SJSA1 (cell line): ENCODE results near the gene UCN. TPM values are rescaled to one million over a fixed set of nuclear protein-coding genes. Genes with fewer than 3 reads are reported as not detected.
A peak's percentile ranks its signal among the peaks of the same experiment; 100 is the strongest.
"Not testable (repeated sequence)": the region's sequence is repeated elsewhere in the genome, so short reads cannot be mapped to it uniquely, and the experiment has no call there.

ENCODE experiments used
- DNase-seq, 2 experiments: peaks; one replicate each; pipeline ENCODE4 v3.0.0-alpha.2; 2015 to 2020; ENCODE audit warnings: low spot score in 2 of 2, low read depth in 1 of 2
- H3K27ac ChIP-seq: fragments of 250-450 bp; sonication (Bioruptor Pico); 2 replicates; pipeline ENCODE4 v1.5.1; 2020; ENCODE audit warnings: mild to moderate bottlenecking, moderate library complexity
- H3K27me3 ChIP-seq: fragments of 250-450 bp; sonication (Bioruptor Pico); replicated peaks from 2 replicates; pipeline ENCODE4 v1.5.1; 2020; ENCODE audit warnings: mild to moderate bottlenecking, moderate library complexity
- H3K36me3 ChIP-seq: fragments of 250-450 bp; sonication (Bioruptor Pico); 2 replicates; pipeline ENCODE4 v1.5.1; 2020; ENCODE audit warnings: mild to moderate bottlenecking
- H3K4me1 ChIP-seq: fragments of 250-450 bp; sonication (Bioruptor Pico); replicated peaks from 2 replicates; pipeline ENCODE4 v1.6.1; 2021; ENCODE audit warnings: mild to moderate bottlenecking
- H3K4me3 ChIP-seq: fragments of 250-450 bp; sonication (Bioruptor Pico); 2 replicates; pipeline ENCODE4 v1.5.1; 2020; ENCODE audit warnings: mild to moderate bottlenecking
- H3K9me3 ChIP-seq: fragments of 250-450 bp; sonication (Bioruptor Pico); replicated peaks from 2 replicates; pipeline ENCODE4 v1.5.1; 2020; ENCODE audit warnings: mild to moderate bottlenecking
- total RNA-seq: library from RNA; depleted of rRNA; stranded (reverse); fragments of >200 nt; shearing (Covaris generic); gene quantifications from 2 replicates; pipeline ENCODE4 v1.2.3, GENCODE V29; 2014

The UCN gene
- total RNA-seq, 1 experiment from 2014 or later, result 0.21 TPM

GRCh38 chr2:27323596-27324285, 15.5 kb upstream of the UCN start:
- H3K27me3 ChIP-seq, result no peaks in the 10 kb centered on the region
- no peak for DNase-seq

GRCh38 chr2:27322766-27323595, 14.7 kb upstream of the UCN start, which contains the start of gene MPV17:
Gene MPV17, minus strand, starts transcription at chr2:27323097. Its CDS starts 580 bp downstream, at chr2:27322517.
- peak within 1 kb of the TSS; percentile 64 for H3K4me3 ChIP-seq
- no peaks in the 10 kb centered on the region for H3K9me3 ChIP-seq
- H3K36me3 ChIP-seq, result peaks cover 25% of the 10 kb centered on the region
- DNase-seq, result peak; percentile 88 to 93
- peaks cover 28% of the 10 kb centered on the region for H3K4me1 ChIP-seq
- no peaks in the 10 kb centered on the region for H3K27me3 ChIP-seq
- peak within 1 kb of the TSS; percentile 95 for H3K27ac ChIP-seq

More at GRCh38 chr2:27323596-27324285, 15.5 kb upstream of the UCN start:
- Histone ChIP-seq H3K36me3 (peaks cover 33% of the 10 kb centered on the region), H3K9me3 (no peaks in the 10 kb centered on the region), H3K27ac (peak overlapping the region; percentile 95), H3K4me3 (peak overlapping the region; percentile 64), H3K4me1 (peaks cover 28% of the 10 kb centered on the region)

DNA sequence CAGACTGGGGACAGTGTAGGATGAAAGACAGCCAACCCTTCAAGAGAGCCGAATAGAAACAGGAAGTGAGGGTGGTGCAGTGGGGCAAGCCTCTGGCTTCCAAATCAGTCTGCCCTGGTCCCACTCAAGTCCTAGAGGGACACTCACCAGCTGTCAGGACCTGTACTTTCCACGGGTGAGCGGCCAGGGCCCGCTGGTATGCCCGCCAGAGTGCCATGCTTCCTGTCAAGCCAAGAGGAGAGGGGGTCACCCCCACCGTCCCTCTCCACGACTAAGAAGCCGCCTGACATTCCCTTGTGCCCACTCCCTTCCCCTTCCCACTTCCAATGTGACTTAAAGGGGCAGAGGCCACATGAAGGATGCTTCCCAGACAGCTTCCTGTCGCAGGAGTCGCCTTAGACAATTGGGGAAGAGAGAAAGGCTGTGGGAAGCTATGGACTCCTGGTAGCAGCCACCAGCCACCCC, 14.1 kb upstream of the UCN start:
- Histone ChIP-seq H3K9me3 (no peaks in the 10 kb centered on the region), H3K27ac (peak overlapping the region; percentile 95), H3K27me3 (no peaks in the 10 kb centered on the region), H3K4me1 (peaks cover 28% of the 10 kb centered on the region), H3K36me3 (peaks cover 26% of the 10 kb centered on the region), H3K4me3 (peak overlapping the region; percentile 64)
- no peak for DNase-seq

DNA sequence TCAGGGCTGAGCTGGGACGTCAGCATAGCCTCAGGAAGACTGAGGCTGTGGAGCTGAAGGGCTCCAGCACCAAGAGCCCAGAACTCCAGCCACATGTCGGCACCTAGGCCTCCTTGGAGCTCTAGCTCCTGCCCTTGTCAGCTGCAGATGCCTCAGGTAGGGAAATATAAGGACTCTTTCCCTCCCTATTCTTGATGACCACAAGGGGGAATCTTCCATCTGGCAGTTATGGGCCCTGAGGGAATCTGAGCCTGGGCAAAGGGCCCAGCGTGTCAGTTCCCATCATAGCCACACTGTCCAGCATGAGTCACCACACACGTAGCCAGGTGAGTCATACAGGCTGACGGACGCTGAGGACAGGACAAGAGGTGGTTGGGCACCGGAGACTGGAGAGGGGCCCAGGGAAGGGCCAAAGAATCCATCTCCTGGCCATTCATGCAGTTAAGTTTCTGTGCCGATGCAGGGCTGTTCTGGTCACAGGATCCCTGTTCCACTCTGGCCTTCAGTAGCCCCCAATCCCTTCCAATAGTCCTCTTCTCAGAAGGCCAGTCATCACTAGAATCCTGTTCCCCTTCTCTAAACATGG, 12.8 kb upstream of the UCN start:
- peak; percentile 91 to 96 for DNase-seq
- Histone ChIP-seq H3K27me3 (no peaks in the 10 kb centered on the region), H3K4me1 (peaks cover 28% of the 10 kb centered on the region), H3K36me3 (peaks cover 20% of the 10 kb centered on the region), H3K4me3 (no peak overlapping the region), H3K9me3 (no peaks in the 10 kb centered on the region), H3K27ac (peak overlapping the region; percentile 95)

- DNase-seq, H3K4me3 ChIP-seq, H3K27me3 ChIP-seq, H3K9me3 ChIP-seq, H3K27ac ChIP-seq: not testable (repeated sequence)
- Histone ChIP-seq H3K4me1 (peaks cover 28% of the 10 kb centered on the region), H3K36me3 (peaks cover 15% of the 10 kb centered on the region)
Measured at GRCh38 chr2:27319839-27320238, 11.6 kb upstream of the UCN start.

DNA sequence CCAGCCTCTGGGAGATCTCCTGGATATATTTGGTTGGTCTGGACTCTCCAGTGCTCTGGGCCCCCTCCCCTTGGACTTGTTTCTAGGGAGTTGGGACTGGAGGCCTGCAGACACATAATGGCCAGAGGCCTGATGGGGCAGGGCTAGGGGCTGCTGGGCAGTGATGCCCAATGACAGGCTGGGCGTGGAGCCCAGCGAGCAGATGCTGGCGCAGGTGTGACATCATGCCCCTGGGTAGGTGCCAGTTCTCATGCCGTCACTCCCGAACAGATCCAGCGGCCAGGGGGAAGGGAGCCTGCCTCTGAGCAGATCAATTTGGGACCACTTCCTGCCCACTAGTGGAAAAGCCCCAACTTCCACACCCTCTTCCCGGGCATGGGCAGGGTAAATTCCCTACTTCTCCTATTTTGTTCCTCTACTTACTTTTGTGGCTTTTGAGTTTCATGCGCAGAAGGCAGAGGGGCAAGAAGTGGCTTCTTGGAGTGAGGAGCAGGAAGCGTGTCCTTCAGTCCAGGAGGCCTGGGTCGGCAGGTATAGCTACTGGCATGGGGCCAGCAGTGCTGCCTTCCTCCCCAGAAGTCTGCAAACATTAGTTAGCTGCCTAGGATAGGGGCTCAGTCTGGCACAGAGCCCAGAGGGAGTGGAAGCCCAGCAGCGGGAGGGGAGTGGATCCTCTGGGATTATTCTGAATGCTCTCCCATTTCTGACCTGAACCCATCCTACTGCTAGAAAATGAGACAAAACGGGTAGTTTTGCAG, 8.6 kb upstream of the UCN start:
- no peaks in the 10 kb centered on the region for H3K9me3 ChIP-seq
- H3K4me3 ChIP-seq, result no peak overlapping the region
- H3K36me3 ChIP-seq, result peaks cover 14% of the 10 kb centered on the region
- no peak overlapping the region for H3K27ac ChIP-seq
- no peak for DNase-seq
- peaks cover 13% of the 10 kb centered on the region for H3K4me1 ChIP-seq
- no peaks in the 10 kb centered on the region for H3K27me3 ChIP-seq

GRCh38 chr2:27315122-27315521, 6.9 kb upstream of the UCN start:
- Histone ChIP-seq H3K4me3 (no peak overlapping the region), H3K9me3 (no peaks in the 10 kb centered on the region), H3K36me3 (peaks cover 16% of the 10 kb centered on the region), H3K27me3 (no peaks in the 10 kb centered on the region), H3K27ac (no peak overlapping the region), H3K4me1 (no peaks in the 10 kb centered on the region)
- DNase-seq, result no peak

GRCh38 chr2:27314709-27315108, 6.5 kb upstream of the UCN start:
- H3K36me3 ChIP-seq, result peaks cover 18% of the 10 kb centered on the region
- no peak overlapping the region for H3K4me3 ChIP-seq
- no peaks in the 10 kb centered on the region for H3K4me1 ChIP-seq
- H3K9me3 ChIP-seq, result no peaks in the 10 kb centered on the region
- no peaks in the 10 kb centered on the region for H3K27me3 ChIP-seq
- DNase-seq, result no peak
- no peak overlapping the region for H3K27ac ChIP-seq

- H3K27ac ChIP-seq, result no peak overlapping the region
- H3K36me3 ChIP-seq, result peaks cover 22% of the 10 kb centered on the region
- no peaks in the 10 kb centered on the region for H3K4me1 ChIP-seq
- no peak for DNase-seq
- H3K27me3 ChIP-seq, result no peaks in the 10 kb centered on the region
- H3K9me3 ChIP-seq, result no peaks in the 10 kb centered on the region
- no peak overlapping the region for H3K4me3 ChIP-seq
Measured at GRCh38 chr2:27313882-27314645, 5.8 kb upstream of the UCN start.

GRCh38 chr2:27312152-27312551, 3.9 kb upstream of the UCN start:
- no peak overlapping the region for H3K4me3 ChIP-seq
- no peaks in the 10 kb centered on the region for H3K9me3 ChIP-seq
- no peak overlapping the region for H3K27ac ChIP-seq
- H3K4me1 ChIP-seq, result no peaks in the 10 kb centered on the region
- H3K36me3 ChIP-seq, result peaks cover 27% of the 10 kb centered on the region
- no peak for DNase-seq
- H3K27me3 ChIP-seq, result peaks cover 2% of the 10 kb centered on the region; the same call in 1 of the 2 replicates

GRCh38 chr2:27309651-27310050, 1.4 kb upstream of the UCN start:
- peaks cover 21% of the 10 kb centered on the region for H3K36me3 ChIP-seq

GRCh38 chr2:27307545-27308358, 493 bp downstream of the UCN start:
- H3K36me3 ChIP-seq, result peaks cover 21% of the 10 kb centered on the region

More at GRCh38 chr2:27309651-27310050, 1.4 kb upstream of the UCN start:
- H3K4me1 ChIP-seq, result no peaks in the 10 kb centered on the region
- no peaks in the 10 kb centered on the region for H3K9me3 ChIP-seq
- H3K27ac ChIP-seq, result no peak overlapping the region
- no peak for DNase-seq
- H3K27me3 ChIP-seq, result peaks cover 8% of the 10 kb centered on the region
- no peak overlapping the region for H3K4me3 ChIP-seq

More at GRCh38 chr2:27307545-27308358, 493 bp downstream of the UCN start:
- no peak for DNase-seq
- H3K9me3 ChIP-seq, result no peaks in the 10 kb centered on the region
- H3K27me3 ChIP-seq, result peaks cover 8% of the 10 kb centered on the region
- no peaks in the 10 kb centered on the region for H3K4me1 ChIP-seq
- no peak overlapping the region for H3K4me3 ChIP-seq
- H3K27ac ChIP-seq, result no peak overlapping the region
